Measurements from ENCODE around the gene CRX. TPM values are rescaled to one million over a fixed set of nuclear protein-coding genes. Genes with fewer than 3 reads are reported as not detected.
"Not testable (repeated sequence)": the region's sequence is repeated elsewhere in the genome, so short reads cannot be mapped to it uniquely, and the experiment has no call there.

CRX gene
- total RNA-seq, 4 donors from 2014 or later, result not detected

DNA sequence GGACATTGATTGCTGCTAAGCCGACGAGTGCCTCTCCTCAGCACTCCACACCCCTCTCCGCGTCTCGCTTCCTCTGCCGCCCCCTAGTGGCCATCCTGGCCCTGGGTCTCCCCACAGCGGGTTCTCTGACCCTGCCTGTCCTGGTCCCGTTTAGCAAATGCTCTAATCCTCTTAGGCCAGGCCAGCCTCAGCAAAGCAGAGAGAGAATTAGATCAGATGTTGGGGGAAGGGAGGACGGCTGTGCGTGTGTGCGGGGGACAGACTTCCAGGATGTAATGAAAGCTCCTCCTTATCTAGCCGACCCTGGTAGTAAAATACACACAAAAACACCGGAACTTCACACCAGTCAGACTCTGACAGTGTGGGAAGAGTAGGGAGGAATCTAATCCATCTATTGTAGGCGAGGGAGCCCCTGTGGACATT lies 41.8 kb downstream of the CRX start:
- Histone ChIP-seq H3K9me3 (no peaks in the 10 kb centered on the region), H3K4me1 (no peaks in the 10 kb centered on the region), H3K27ac (no peak overlapping the region), H3K4me3 (no peak overlapping the region), H3K27me3 (peaks cover 27% of the 10 kb centered on the region), H3K36me3 (no peaks in the 10 kb centered on the region)
- WGBS, 2 donors (ENCODE audit: low coverage in 1 of 2), result 0 to 15% methylated on average over 3 to 12 of the region's 14 CpGs
- peak; percentile 91 for ATAC-seq
- TF ChIP-seq POLR2AphosphoS5 (IDR thresholded peaks at IDR 0.05), result no peak
- TF ChIP-seq POLR2A (IDR thresholded peaks at IDR 0.05), result no peak
- TF ChIP-seq, protein P1, sequence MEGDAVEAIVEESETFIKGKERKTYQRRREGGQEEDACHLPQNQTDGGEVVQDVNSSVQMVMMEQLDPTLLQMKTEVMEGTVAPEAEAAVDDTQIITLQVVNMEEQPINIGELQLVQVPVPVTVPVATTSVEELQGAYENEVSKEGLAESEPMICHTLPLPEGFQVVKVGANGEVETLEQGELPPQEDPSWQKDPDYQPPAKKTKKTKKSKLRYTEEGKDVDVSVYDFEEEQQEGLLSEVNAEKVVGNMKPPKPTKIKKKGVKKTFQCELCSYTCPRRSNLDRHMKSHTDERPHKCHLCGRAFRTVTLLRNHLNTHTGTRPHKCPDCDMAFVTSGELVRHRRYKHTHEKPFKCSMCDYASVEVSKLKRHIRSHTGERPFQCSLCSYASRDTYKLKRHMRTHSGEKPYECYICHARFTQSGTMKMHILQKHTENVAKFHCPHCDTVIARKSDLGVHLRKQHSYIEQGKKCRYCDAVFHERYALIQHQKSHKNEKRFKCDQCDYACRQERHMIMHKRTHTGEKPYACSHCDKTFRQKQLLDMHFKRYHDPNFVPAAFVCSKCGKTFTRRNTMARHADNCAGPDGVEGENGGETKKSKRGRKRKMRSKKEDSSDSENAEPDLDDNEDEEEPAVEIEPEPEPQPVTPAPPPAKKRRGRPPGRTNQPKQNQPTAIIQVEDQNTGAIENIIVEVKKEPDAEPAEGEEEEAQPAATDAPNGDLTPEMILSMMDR (IDR thresholded peaks at IDR 0.05), result peak; percentile 73 to 94 (median 86)

- H3K27me3 ChIP-seq, result peaks cover 18% of the 10 kb centered on the region
- TF ChIP-seq EP300 (IDR thresholded peaks at IDR 0.05) (no peak), POLR2A (IDR thresholded peaks at IDR 0.05) (no peak), POLR2AphosphoS5 (IDR thresholded peaks at IDR 0.05) (no peak)
- TF ChIP-seq, protein P1 (IDR thresholded peaks at IDR 0.05), result no peak
- H3K4me3 ChIP-seq, result no peak overlapping the region
- no peaks in the 10 kb centered on the region for H3K4me1 ChIP-seq
- H3K9me3 ChIP-seq, result no peaks in the 10 kb centered on the region
- no peaks in the 10 kb centered on the region for H3K36me3 ChIP-seq
- 47 to 69% methylated on average over 2 to 6 of the region's 10 CpGs for WGBS, 2 donors (ENCODE audit: low coverage in 1 of 2)
- ATAC-seq, result no peak
- no peak overlapping the region for H3K27ac ChIP-seq
Observed at GRCh38 chr19:47865166-47865565, 43.4 kb downstream of the CRX start.

DNA sequence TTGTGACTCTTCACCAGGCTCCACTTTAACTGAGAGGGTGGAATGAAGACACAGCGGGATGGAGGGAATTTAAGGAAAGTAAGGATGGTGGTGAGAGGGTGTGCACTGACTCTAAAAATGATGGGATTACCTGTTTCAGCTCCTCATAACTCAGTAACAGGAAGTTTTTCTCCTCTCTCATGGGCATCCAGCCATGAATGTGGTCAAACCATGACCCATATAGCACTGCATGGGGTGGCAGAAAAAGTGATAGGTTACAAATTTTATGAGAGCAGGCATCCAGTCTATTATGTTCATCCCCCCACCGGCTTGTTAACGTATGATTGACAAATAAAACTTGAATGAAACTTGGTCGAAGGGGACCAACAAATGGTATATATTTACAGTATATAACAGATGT lies 57.2 kb downstream of the CRX start:
- no peak for ATAC-seq
- H3K27me3 ChIP-seq, result peaks cover 67% of the 10 kb centered on the region
- H3K9me3 ChIP-seq, result no peaks in the 10 kb centered on the region
- 70 to 88% methylated on average over 4 of the region's 4 CpGs for WGBS, 2 donors (ENCODE audit: low coverage in 1 of 2)
- no peak overlapping the region for H3K4me3 ChIP-seq
- no peak for TF ChIP-seq EP300 (IDR thresholded peaks at IDR 0.05)
- TF ChIP-seq POLR2A (IDR thresholded peaks at IDR 0.05), result no peak
- TF ChIP-seq, protein P1 (IDR thresholded peaks at IDR 0.05), result no peak
- TF ChIP-seq POLR2AphosphoS5 (IDR thresholded peaks at IDR 0.05), result no peak
- no peak overlapping the region for H3K27ac ChIP-seq
- H3K36me3 ChIP-seq, result no peaks in the 10 kb centered on the region
- no peaks in the 10 kb centered on the region for H3K4me1 ChIP-seq

DNA sequence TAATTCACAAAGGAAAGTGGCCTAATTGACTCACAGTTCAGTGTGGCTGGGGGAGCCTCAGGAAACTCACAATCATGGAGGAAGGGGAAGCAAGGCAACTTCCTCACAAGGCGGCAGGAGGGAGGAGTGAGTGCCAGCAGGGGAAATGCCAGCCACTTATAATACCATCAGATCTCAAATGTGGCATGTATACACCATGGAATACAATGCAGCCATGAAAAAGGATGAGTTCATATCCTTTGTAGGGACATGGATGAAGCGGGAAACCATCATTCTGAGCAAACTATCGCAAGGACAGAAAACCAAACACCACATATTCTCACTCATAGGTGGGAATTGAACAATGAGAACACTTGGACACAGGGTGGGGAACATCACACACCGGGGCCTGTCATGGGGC lies 57.6 kb downstream of the CRX start:
- H3K4me1 ChIP-seq, H3K36me3 ChIP-seq, H3K4me3 ChIP-seq, H3K9me3 ChIP-seq, ATAC-seq, H3K27ac ChIP-seq: not testable (repeated sequence)
- H3K27me3 ChIP-seq, result peaks cover 62% of the 10 kb centered on the region
- WGBS, 2 donors (ENCODE audit: low coverage in 1 of 2), result 0 to 80% methylated on average over 1 of the region's 4 CpGs

DNA sequence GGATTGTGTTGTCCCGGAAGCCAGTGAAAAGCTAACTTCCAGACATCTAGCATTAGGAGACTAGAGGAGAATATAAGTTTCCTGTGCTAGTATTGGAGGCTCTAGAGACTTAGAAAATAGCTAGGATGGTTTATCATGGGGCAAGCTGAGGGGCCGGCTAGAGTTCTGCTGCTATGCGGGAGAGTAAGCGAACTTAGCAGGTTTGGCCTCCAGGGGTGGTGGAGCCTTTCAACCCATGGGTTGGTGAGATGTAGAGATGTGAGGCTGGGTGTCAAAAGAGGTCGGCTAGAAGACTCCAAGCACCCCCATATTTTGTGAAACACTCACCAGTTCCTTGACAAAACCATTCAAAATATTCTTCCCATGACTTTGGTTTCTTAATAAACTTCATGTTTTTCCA lies 60.0 kb downstream of the CRX start:
- no peaks in the 10 kb centered on the region for H3K9me3 ChIP-seq
- H3K36me3 ChIP-seq, result no peaks in the 10 kb centered on the region
- no peaks in the 10 kb centered on the region for H3K4me1 ChIP-seq
- H3K4me3 ChIP-seq, result no peak overlapping the region
- no peak overlapping the region for H3K27ac ChIP-seq
- WGBS, 2 donors (ENCODE audit: low coverage in 1 of 2), result 53 to 59% methylated on average over 5 of the region's 5 CpGs
- TF ChIP-seq EP300 (IDR thresholded peaks at IDR 0.05) (no peak), POLR2A (IDR thresholded peaks at IDR 0.05) (no peak), POLR2AphosphoS5 (IDR thresholded peaks at IDR 0.05) (no peak)
- TF ChIP-seq, protein P1 (IDR thresholded peaks at IDR 0.05), result no peak
- no peak for ATAC-seq
- H3K27me3 ChIP-seq, result peaks cover 45% of the 10 kb centered on the region
